ENCODE results near the gene KLHL22. TPM values are rescaled to one million over a fixed set of nuclear protein-coding genes. Genes with fewer than 3 reads are reported as not detected.

The KLHL22 gene
- total and polyA plus RNA-seq, 2 of the 4 experiments (the other 2 are of a cell fraction): 27.1 to 30.1 TPM

DNA sequence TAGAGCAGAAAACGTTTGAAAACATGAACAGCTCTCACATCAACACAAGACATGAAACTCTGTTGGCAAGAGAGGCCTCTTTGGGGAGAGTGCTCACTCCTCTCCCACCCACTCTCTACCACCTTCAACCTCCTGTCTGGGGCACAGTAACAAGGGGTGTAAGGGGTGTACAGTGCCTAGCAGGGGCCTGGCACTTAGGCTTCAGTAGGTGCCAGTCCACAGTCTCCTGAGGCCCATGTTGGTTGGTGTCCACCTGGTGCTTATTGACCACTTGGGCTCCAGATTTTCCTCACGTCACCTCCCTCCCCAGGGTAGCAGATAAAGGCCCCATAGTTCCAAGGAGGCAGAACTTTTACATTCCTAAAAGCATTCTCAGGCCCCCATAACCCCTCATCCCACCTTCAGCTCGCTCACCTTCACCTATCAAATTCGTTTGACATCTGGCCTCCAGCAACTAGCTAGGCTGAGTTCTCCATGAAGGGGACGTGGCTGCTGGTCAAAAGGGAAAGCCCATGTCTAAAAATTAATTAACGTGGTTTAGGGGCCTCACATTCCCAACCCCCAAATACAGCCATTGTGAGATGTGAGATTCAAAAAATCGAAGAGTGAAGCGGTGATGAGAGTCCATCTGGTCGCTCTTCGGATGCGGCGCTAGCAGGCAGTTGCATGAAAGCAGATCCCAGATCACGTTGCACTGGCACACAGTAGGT, 11.1 kb upstream of the KLHL22 start:
- no peak for TF ChIP-seq POLR2A (IDR thresholded peaks at IDR 0.05; ENCODE audit: low read depth, low read length)
- no peak for TF ChIP-seq BHLHE40 (IDR thresholded peaks at IDR 0.05; ENCODE audit: low read depth, low read length)
- TF ChIP-seq MAZ (IDR thresholded peaks at IDR 0.05; ENCODE audit: borderline replicate concordance, low read depth, low read length): no peak
- no peak for TF ChIP-seq NFE2L2 (IDR thresholded peaks at IDR 0.05; ENCODE audit: low read depth, low read length)
- no peak for TF ChIP-seq CTCF (conservative IDR thresholded peaks at IDR 0.05; ENCODE audit: low read depth, low read length)
- no peak for TF ChIP-seq RCOR1 (IDR thresholded peaks at IDR 0.05; ENCODE audit: insufficient replicate concordance, low read length)
- no peak for TF ChIP-seq FOS (IDR thresholded peaks at IDR 0.05; ENCODE audit: low read depth, low read length)
- no peak for TF ChIP-seq MAFK (IDR thresholded peaks at IDR 0.05; ENCODE audit: low read depth, low read length)
- no peak for TF ChIP-seq RFX5 (IDR thresholded peaks at IDR 0.05; ENCODE audit: low read depth, low read length)
- ATAC-seq (ENCODE audit: low read depth) (no peak), DNase-seq (no peak)
- Histone ChIP-seq H3K27ac (ENCODE audit: insufficient read depth, low read length) (0 out of 2 replicates have a peak overlapping the region, but pooled peaks have one; percentile 59), H3K18ac (ENCODE audit: low read depth, low read length) (no peak overlapping the region), H3K9me1 (ENCODE audit: insufficient read depth, low read length) (peaks cover 15% of the 10 kb centered on the region), H3K27me3 (ENCODE audit: control insufficient read depth, insufficient read depth, low read length) (no peaks in the 10 kb centered on the region), H2BK5ac (ENCODE audit: low read depth, low read length, poor library complexity, severe bottlenecking) (peak overlapping the region; percentile 75), H2BK15ac (ENCODE audit: low read depth, low read length) (0 out of 3 replicates have a peak overlapping the region, but pooled peaks have one; percentile 71), H2AFZ (replicated peaks; ENCODE audit: low read length, poor library complexity) (peak overlapping the region; percentile 93), H3K4me3 (ENCODE audit: insufficient read depth, low read depth, low read length) (peak overlapping the region; percentile 78), H3K36me3 (ENCODE audit: control insufficient read depth, insufficient read depth, low read length) (peaks cover 4% of the 10 kb centered on the region; the same call in 1 of the 2 replicates), H3K4me1 (ENCODE audit: control insufficient read depth, insufficient read depth, low read length) (peaks cover 18% of the 10 kb centered on the region), H2BK20ac (ENCODE audit: low read depth, low read length) (no peak overlapping the region), H3K4me2 (ENCODE audit: low read depth, low read length) (peak overlapping the region; percentile 95), H3K79me1 (ENCODE audit: low read depth in 1 of 2, low read length in 2 of 2) (peaks cover 3 to 38% of the 10 kb centered on the region in 2 experiments), H2AK9ac (replicated peaks; ENCODE audit: low read depth, low read length, poor library complexity) (no peak overlapping the region), H4K20me1 (ENCODE audit: insufficient read depth, low read length) (peaks cover 36% of the 10 kb centered on the region), H3K4ac (ENCODE audit: low read depth, low read length) (peak overlapping the region; percentile 73), H4K8ac (ENCODE audit: low read depth in 2 of 2, low read length in 2 of 2) (peak overlapping the region; percentile 81 to 96), H3K9ac (ENCODE audit: low read depth, low read length) (peak overlapping the region; percentile 71; the same call in 1 of the 2 replicates), H3K56ac (ENCODE audit: extremely low read depth, insufficient read depth, low read length) (no peak overlapping the region), H3K23ac (ENCODE audit: low read depth, low read length) (no peak overlapping the region), H4K91ac (ENCODE audit: insufficient read depth, low read depth, low read length) (peak overlapping the region; percentile 60; the same call in 1 of the 2 replicates), H3K14ac (replicated peaks; ENCODE audit: low read depth, low read length) (peak overlapping the region; percentile 56; the same call in 1 of the 2 replicates), H4K5ac (ENCODE audit: low read depth, low read length) (peak overlapping the region; percentile 81), H2BK120ac (ENCODE audit: low read depth, low read length) (peak overlapping the region; percentile 42; the same call in 1 of the 2 replicates), H2AK5ac (ENCODE audit: low read depth, low read length) (peak overlapping the region; percentile 35), H3K9me3 (ENCODE audit: control insufficient read depth, insufficient read depth, low read length) (no peaks in the 10 kb centered on the region)
- intact Hi-C loops (cut with micrococcal nuclease): loop anchor here (5.0 kb wide), 2 partner anchors 46 to 61 kb away; no protein-coding TSS in a partner anchor
- no TSS peak for BruUV-seq (replicated peaks)
- in situ Hi-C loops (cut with MboI; ENCODE audit: low sequenced_read_pairs): no loop called here
- CTCF ChIA-PET: no interaction called here
- dilution Hi-C loops (cut with HindIII; ENCODE audit: low sequenced_read_pairs, unreplicated experiment): no loop called here
- POLR2A ChIA-PET (ENCODE audit: unreplicated experiment): interaction anchor here (0.6 kb wide), 1 partner anchor 11 kb away, joined by 3 read pairs; the partner anchor contains the start of gene KLHL22
- 17% methylated on average over 1 of the region's 13 CpGs; no CpG with 5 or more reads in 1 of the 2 experiments for WGBS, 2 experiments (ENCODE audit: extremely low coverage in 2 of 2, insufficient read length in 1 of 2)

All from IMR-90 (cell line).